ENCODE data around the gene ALX3.

GRCh38 chr1:110076789-110077500, 6.5 kb upstream of the ALX3 start:
- TF ChIP-seq CTCF (IDR thresholded peaks at IDR 0.05; ENCODE audit: insufficient read depth, low read length, poor library complexity, severe bottlenecking) (no peak), EZH2phosphoT487 (conservative IDR thresholded peaks at IDR 0.05; ENCODE audit: low read length) (no peak)

All from SU-DHL-6 (cell line).